ENCODE data around the gene KRTAP5-7.
"Not testable (repeated sequence)": the region's sequence is repeated elsewhere in the genome, so short reads cannot be mapped to it uniquely, and the experiment has no call there.

KRTAP5-7 gene

GRCh38 chr11:71532036-71532610 is 5.1 kb downstream of the KRTAP5-7 start:
- in situ Hi-C loops (cut with MboI; ENCODE audit: low sequenced_read_pairs) = no loop called here

DNA sequence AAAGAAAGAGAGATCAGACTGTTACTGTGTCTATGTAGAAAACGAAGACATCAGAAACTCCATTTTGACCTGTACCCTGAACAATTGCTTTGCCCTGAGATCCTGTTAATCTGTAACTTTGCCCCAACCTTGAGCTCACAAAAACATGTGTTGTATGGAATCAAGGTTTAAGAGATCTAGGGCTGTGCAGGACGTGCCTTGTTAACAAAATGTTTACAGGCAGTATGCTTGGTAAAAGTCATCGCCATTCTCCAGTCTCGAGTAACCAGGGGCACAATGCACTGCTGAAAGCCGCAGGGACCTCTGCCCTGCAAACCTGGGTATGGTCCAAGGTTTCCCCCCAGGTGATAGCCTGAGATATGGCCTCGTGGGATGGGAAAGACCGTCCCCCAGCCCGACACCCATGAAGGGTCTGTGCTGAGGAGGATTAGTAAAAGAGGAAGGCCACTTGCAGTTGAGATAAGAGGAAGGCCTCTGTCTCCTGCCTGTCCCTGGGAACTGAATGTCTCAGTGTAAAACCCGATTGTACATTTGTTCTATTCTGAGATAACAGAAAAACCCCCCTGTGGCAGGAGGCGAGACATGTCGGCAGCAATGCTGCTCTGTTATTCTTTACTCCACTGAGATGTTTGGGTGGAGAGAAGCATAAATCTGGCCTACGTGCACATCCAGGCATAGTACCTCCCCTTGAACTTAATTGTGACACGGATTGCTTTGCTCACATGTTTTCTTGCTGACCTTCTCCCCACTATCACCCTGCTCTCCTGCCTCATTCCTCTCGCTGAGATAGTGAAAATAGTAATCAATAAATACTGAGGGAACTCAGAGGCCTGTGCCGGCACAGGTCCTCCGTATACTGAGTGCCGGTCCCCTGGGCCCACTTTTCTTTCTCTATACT is 7.9 kb downstream of the KRTAP5-7 start:
- in situ Hi-C loops (cut with MboI; ENCODE audit: low sequenced_read_pairs) = not testable (repeated sequence)

GRCh38 chr11:71535825-71536224 is 8.8 kb downstream of the KRTAP5-7 start:
- in situ Hi-C loops (cut with MboI; ENCODE audit: low sequenced_read_pairs) = no loop called here

GRCh38 chr11:71537537-71537936 is 10.5 kb downstream of the KRTAP5-7 start:
- in situ Hi-C loops (cut with MboI; ENCODE audit: low sequenced_read_pairs) = no loop called here

- in situ Hi-C loops (cut with MboI; ENCODE audit: low sequenced_read_pairs) = not testable (repeated sequence)
Measured at GRCh38 chr11:71537977-71538665, 11.1 kb downstream of the KRTAP5-7 start, which contains the start of gene KRTAP5-8. TSS of gene KRTAP5-8 (plus strand) at chr11:71538025. CDS start at chr11:71538056, 31 bp downstream.

DNA sequence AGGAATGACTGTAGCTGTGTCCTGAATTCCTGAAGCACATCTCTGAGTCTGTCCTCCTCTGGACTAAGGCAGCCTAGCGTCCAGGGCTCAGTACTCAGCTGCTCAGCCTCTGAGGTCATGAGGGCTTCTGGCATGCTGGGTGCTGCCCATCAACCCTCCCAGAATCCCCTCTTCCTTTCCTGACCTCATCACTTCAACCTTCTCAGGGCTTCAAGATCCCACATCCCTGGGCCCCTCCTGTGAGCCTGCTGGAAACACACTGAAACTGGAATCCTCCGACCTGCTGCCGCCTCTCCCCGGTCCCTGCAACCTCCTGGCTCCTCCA is 11.6 kb downstream of the KRTAP5-7 start:
- in situ Hi-C loops (cut with MboI; ENCODE audit: low sequenced_read_pairs) = no loop called here

- in situ Hi-C loops (cut with MboI; ENCODE audit: low sequenced_read_pairs) = no loop called here
Measured at GRCh38 chr11:71539017-71539416, 11.9 kb downstream of the KRTAP5-7 start.

DNA sequence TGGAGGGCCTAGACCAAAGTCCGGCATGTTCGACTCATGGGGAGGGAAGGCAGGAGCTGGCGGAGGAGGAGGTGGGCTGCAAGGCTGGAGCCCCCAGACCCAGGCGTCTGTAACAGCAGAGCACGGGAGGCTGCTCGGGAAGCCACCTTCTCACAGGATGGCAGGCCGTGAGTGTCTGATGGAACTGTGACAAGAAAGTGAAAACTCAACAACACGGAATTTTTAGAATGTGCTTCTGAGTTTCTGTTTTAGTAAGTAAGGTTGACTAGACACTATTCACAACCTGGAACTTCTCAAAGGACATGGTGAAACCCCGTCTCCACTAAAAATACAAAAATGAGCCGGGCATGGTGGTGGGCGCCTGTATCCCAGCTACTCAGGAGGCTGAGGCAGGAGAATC is 12.9 kb downstream of the KRTAP5-7 start:
- in situ Hi-C loops (cut with MboI; ENCODE audit: low sequenced_read_pairs) = not testable (repeated sequence)

DNA sequence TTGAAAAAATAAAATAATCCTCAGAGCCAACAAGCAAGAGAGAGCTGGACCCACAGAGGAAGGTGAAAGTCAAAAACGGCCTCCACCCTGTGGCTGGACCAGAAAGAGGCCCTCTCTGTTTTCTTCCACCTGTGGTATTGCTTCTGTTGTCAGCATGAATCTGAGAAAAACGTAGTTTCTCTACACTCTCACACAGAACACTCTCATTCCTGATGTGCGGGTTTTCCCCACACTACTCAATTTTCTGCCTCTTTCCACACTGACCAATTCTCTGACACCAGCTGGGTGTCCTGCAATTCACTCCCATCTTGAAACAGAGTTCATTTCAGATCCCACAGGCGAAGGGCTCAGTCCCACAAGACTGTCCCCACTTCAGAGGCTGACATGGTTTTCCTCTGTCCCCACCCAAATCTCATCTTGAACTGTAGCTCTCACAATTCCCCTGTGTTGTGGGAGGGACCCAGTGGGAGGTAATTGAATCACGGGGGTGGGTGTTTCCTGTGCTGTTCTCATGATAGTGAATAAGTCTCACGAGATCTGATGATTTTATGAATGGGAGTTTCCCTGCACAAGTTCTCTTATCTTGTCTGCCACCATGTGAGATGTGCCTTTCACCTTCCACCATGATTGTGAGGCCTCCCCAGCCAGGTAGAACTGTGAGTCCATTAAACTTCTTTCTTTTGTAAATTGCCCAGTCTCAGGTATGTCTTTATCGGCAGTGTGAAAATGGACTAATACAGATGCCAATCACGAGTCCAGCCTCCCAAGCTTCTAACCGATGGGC is 13.6 kb downstream of the KRTAP5-7 start:
- in situ Hi-C loops (cut with MboI; ENCODE audit: low sequenced_read_pairs) = not testable (repeated sequence)

DNA sequence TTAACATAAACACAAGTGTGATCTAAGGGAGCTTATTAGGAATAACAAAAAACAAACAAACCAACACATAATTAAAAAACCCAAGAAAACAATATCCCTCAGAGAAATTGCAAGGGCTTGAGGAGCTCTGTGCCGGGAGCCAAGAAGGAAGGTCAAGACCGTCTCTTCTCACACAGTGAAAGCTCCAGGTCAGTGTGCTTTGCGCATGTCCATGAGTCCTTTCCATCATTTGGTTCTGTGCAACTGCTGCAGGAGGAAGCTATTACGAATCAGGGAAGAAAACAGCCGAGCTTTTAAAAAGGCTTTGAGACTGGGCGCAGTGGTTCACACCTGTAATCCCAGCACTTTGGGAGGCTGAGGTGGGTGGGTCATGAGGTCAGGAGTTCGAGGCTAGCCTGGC is 15.3 kb downstream of the KRTAP5-7 start:
- in situ Hi-C loops (cut with MboI; ENCODE audit: low sequenced_read_pairs) = no loop called here

DNA sequence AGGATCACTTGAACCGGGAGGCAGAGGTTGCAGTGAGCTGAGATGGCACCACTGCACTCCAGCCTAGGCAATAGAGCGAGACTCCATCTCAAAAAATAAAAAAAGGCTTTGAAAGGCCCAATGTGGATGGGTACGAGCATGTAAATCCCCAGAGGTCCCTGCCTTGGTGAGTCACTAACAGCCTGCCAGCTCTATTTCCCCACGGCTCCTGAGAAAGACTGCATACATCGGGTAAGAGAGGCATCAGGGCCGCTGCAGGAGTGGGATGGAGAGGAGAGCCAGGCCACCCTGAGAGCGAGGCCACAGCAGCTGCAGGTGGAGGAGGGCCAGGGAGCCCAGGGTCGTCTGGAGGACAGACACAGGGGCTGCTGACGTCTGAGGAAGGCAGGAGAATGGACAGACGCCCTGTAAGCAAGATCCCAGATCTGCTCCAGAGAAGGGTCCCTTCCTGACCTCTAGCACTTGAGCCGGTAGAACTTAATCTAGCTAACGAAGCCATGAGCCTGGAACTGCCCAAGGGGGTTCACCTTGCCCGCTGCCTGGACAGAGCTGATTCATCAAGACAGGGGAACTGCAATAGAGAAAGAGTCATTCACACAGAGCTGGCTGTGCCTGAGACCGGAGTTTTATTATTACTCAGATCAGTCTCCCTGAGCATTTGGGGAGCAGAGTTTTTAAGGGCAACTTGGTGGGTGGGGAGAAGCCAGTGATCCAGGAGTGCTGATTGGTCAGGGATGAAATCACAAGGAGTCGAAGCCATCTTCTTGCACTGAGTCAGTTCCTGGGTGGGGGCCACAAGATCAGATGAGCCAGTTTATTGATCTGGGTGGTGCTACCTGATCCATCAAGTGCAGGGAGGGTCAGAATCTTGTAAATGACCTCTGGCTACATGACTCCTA is 16.1 kb downstream of the KRTAP5-7 start:
- in situ Hi-C loops (cut with MboI; ENCODE audit: low sequenced_read_pairs) = no loop called here

DNA sequence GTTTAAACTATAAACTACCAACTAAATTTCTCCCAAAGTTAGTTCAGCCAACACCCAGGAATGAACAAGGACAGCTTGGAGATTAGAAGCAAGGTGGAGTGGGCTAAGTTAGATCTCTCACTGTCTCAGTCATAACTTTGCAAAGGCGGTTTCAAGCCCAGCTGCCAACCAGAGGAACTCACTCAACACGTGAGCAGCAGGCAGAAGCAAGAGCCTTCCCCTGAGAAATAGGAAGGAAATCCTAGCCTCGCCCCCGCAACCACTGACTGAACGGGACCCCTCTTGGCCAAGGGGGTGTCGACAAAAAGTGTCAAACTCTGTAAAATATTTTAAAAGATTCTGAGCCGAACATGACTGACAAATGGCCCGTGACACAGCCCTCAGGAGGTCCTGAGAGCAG is 16.8 kb downstream of the KRTAP5-7 start:
- in situ Hi-C loops (cut with MboI; ENCODE audit: low sequenced_read_pairs) = no loop called here

- in situ Hi-C loops (cut with MboI; ENCODE audit: low sequenced_read_pairs) = no loop called here
Measured at GRCh38 chr11:71544525-71545214, 17.6 kb downstream of the KRTAP5-7 start.

- in situ Hi-C loops (cut with MboI; ENCODE audit: low sequenced_read_pairs) = no loop called here
Measured at GRCh38 chr11:71545405-71545966, 18.4 kb downstream of the KRTAP5-7 start.

GRCh38 chr11:71548120-71548519 is 21.1 kb downstream of the KRTAP5-7 start, which contains the start of gene KRTAP5-9:
TSS of gene KRTAP5-9 (plus strand) at chr11:71548420. CDS start at chr11:71548658, 238 bp downstream.
- in situ Hi-C loops (cut with MboI; ENCODE audit: low sequenced_read_pairs) = no loop called here

- in situ Hi-C loops (cut with MboI; ENCODE audit: low sequenced_read_pairs) = no loop called here
Measured at GRCh38 chr11:71548716-71549151, 21.7 kb downstream of the KRTAP5-7 start.

- in situ Hi-C loops (cut with MboI; ENCODE audit: low sequenced_read_pairs) = no loop called here
Measured at GRCh38 chr11:71551711-71552110, 24.6 kb downstream of the KRTAP5-7 start.

DNA sequence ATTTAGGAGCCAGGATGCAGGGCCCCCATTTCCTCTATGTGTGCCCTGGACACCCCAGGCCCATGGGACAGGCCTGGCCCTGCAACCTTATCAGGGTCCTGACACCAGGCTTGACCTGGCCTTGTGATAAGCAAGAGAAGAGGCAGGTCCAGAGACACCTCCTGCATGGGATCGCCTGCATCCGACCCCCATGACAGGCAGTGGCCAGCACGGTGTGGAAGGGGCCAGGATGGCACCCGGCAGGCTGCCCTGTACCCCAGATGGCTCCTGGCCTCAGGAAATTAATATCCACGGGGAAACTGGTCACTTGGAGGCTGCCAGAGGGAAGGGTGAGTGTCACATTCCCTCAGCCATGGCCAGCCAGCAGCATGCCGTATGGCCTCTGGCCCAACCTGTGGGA is 27.9 kb downstream of the KRTAP5-7 start:
- in situ Hi-C loops (cut with MboI; ENCODE audit: low sequenced_read_pairs) = no loop called here

- in situ Hi-C loops (cut with MboI; ENCODE audit: low sequenced_read_pairs) = no loop called here
Measured at GRCh38 chr11:71555508-71555907, 28.4 kb downstream of the KRTAP5-7 start.
